ENCODE data around the gene CC2D2B. TPM values are rescaled to one million over a fixed set of nuclear protein-coding genes. Genes with fewer than 3 reads are reported as not detected.

CC2D2B gene
- polyA plus RNA-seq, 3 donors = 0.08 to 1.8 TPM; not detected in 1

DNA sequence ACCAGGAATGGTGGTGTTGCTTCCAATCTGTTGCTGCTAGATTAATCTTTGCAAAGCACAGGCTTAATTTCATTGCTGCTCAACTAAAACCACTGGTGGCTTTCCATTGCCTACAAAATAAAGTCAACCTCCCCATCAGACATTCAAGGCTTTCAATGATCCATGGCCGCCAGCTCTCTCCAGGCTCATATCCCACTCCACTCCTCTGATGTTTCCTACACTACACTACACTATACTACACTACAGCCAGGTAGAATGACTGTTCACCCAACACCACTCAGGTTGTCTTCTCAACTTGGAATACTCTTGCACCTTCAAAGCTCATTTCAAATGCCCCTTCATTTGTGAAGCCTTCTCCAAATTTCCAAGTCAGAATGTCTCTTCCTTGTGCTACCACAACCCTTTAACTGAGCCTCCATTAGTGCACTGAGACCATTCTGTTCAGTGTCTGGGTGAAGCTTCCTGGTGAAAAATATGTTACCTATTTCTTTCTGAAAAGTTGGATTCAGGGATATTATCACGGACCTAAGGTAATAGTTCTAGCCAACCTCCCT is 35.5 kb upstream of the CC2D2B start:
- Histone ChIP-seq H2AFZ (ENCODE audit: insufficient read depth, low read depth, low read length, poor library complexity, severe bottlenecking) (no peak overlapping the region), H3K27ac (ENCODE audit: low read depth in 1 of 2, low read length in 2 of 2) (no peak overlapping the region), H3K4me2 (replicated peaks; ENCODE audit: extremely low read depth, low read length, poor library complexity, severe bottlenecking) (no peak overlapping the region), H3K4me3 (replicated peaks in 1 of 3; ENCODE audit: low read depth in 2 of 3, low read length in 3 of 3) (no peak overlapping the region), H3K9ac (ENCODE audit: insufficient read depth, low read length, poor library complexity, severe bottlenecking) (no peak overlapping the region), H3K36me3 (replicated peaks in 1 of 2; ENCODE audit: control insufficient read depth in 1 of 2, insufficient read depth in 2 of 2, low read length in 2 of 2) (peaks cover 50 to 96% of the 10 kb centered on the region in 2 donors), H3K79me2 (ENCODE audit: insufficient read depth, low read length) (no peaks in the 10 kb centered on the region), H3K27me3 (ENCODE audit: control insufficient read depth in 2 of 2, insufficient read depth in 2 of 2, low read length in 2 of 2) (no peaks in the 10 kb centered on the region), H4K20me1 (ENCODE audit: insufficient read depth, low read length) (no peaks in the 10 kb centered on the region), H3K9me3 (replicated peaks in 1 of 2; ENCODE audit: control insufficient read depth in 1 of 2, insufficient read depth in 1 of 2, low read length in 2 of 2) (no peaks in the 10 kb centered on the region), H3K4me1 (ENCODE audit: control insufficient read depth in 1 of 2, insufficient read depth in 2 of 2, low read length in 2 of 2) (no peaks in the 10 kb centered on the region)
- intact Hi-C loops (cut with micrococcal nuclease) = no loop called here
- H3K27me3 Mint-ChIP-seq (ENCODE audit: low read depth in 3 of 3) = no peaks in the 10 kb centered on the region
- peaks cover 6% of the 10 kb centered on the region for H3K4me1 Mint-ChIP-seq
- 100% methylated on average over 2 of the region's 2 CpGs for whole genome bisulfite sequencing (ENCODE audit: insufficient coverage)
- H3K9me3 Mint-ChIP-seq = peaks cover 4 to 14% (median 8%) of the 10 kb centered on the region in 7 donors
- TF ChIP-seq, protein P1, sequence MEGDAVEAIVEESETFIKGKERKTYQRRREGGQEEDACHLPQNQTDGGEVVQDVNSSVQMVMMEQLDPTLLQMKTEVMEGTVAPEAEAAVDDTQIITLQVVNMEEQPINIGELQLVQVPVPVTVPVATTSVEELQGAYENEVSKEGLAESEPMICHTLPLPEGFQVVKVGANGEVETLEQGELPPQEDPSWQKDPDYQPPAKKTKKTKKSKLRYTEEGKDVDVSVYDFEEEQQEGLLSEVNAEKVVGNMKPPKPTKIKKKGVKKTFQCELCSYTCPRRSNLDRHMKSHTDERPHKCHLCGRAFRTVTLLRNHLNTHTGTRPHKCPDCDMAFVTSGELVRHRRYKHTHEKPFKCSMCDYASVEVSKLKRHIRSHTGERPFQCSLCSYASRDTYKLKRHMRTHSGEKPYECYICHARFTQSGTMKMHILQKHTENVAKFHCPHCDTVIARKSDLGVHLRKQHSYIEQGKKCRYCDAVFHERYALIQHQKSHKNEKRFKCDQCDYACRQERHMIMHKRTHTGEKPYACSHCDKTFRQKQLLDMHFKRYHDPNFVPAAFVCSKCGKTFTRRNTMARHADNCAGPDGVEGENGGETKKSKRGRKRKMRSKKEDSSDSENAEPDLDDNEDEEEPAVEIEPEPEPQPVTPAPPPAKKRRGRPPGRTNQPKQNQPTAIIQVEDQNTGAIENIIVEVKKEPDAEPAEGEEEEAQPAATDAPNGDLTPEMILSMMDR (IDR thresholded peaks at IDR 0.05) = no peak
- no peak overlapping the region for H3K4me3 Mint-ChIP-seq
- H3K36me3 Mint-ChIP-seq = peaks cover 65 to 74% of the 10 kb centered on the region in 2 donors
- no peak for DNase-seq
- peak overlapping the region in 2 of 7 donors; percentile 11 to 25 for H3K27ac Mint-ChIP-seq

- H3K36me3 ChIP-seq (replicated peaks in 1 of 2; ENCODE audit: control insufficient read depth in 1 of 2, insufficient read depth in 2 of 2, low read length in 2 of 2) = peaks cover 41 to 87% of the 10 kb centered on the region in 2 donors
- DNase-seq = no peak
- no peaks in the 10 kb centered on the region for H3K4me1 ChIP-seq (ENCODE audit: control insufficient read depth in 1 of 2, insufficient read depth in 2 of 2, low read length in 2 of 2)
- no peaks in the 10 kb centered on the region for H3K79me2 ChIP-seq (ENCODE audit: insufficient read depth, low read length)
- no peaks in the 10 kb centered on the region for H3K9me3 ChIP-seq (replicated peaks in 1 of 2; ENCODE audit: control insufficient read depth in 1 of 2, insufficient read depth in 1 of 2, low read length in 2 of 2)
- H4K20me1 ChIP-seq (ENCODE audit: insufficient read depth, low read length) = no peaks in the 10 kb centered on the region
- H3K4me3 ChIP-seq (replicated peaks in 1 of 3; ENCODE audit: low read depth in 2 of 3, low read length in 3 of 3) = no peak overlapping the region
- H2AFZ ChIP-seq (ENCODE audit: insufficient read depth, low read depth, low read length, poor library complexity, severe bottlenecking) = no peak overlapping the region
- no peaks in the 10 kb centered on the region for H3K27me3 Mint-ChIP-seq (ENCODE audit: low read depth in 3 of 3)
- H3K27ac Mint-ChIP-seq = peak overlapping the region in 1 of 7 donors; percentile 44
- H3K36me3 Mint-ChIP-seq = peaks cover 56 to 65% of the 10 kb centered on the region in 2 donors
- no peaks in the 10 kb centered on the region for H3K27me3 ChIP-seq (ENCODE audit: control insufficient read depth in 2 of 2, insufficient read depth in 2 of 2, low read length in 2 of 2)
- H3K4me1 Mint-ChIP-seq = peaks cover 9% of the 10 kb centered on the region
- H3K4me2 ChIP-seq (replicated peaks; ENCODE audit: extremely low read depth, low read length, poor library complexity, severe bottlenecking) = no peak overlapping the region
- WGBS (ENCODE audit: insufficient coverage) = 100% methylated on average over 2 of the region's 2 CpGs
- no peak overlapping the region for H3K4me3 Mint-ChIP-seq
- peaks cover 4 to 14% (median 8%) of the 10 kb centered on the region in 7 donors for H3K9me3 Mint-ChIP-seq
- TF ChIP-seq, protein P1 (IDR thresholded peaks at IDR 0.05) = no peak
- H3K9ac ChIP-seq (ENCODE audit: insufficient read depth, low read length, poor library complexity, severe bottlenecking) = no peak overlapping the region
- intact Hi-C loops (cut with micrococcal nuclease) = no loop called here
- peak overlapping the region in 1 of 2 donors; percentile 32 for H3K27ac ChIP-seq (ENCODE audit: low read depth in 1 of 2, low read length in 2 of 2)
Observed at GRCh38 chr10:95873139-95873538, 34.6 kb upstream of the CC2D2B start.
